GM21447 (cell line): ENCODE data around the gene PC.

Experiments used
- ATAC-seq: cut with Tn5 transposase; IDR thresholded peaks from one replicate; pipeline ENCODE4 v1.9.1; 2021; ENCODE audit not compliant: unreplicated experiment

Gene PC

DNA sequence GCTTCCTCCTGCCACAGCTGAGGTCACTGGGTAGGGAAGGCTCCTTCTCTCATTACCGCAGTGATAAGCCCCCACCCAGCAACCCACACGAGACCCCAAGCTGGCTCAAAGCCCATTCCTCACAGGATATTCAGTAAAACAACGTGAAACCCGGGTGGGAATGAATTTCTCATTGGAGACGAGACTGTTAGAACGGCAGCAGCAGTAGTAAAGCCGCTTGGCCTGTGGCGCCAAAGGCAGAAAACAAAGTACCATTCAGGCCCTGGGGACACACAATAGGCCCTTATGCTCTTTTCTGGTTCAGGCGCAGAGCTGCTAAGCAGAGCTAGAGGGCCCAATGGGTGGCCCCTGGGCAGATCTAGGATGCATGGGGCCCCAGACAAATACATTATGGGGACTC is 45.3 kb downstream of the PC start:
- ATAC-seq = no peak

- no peak for ATAC-seq
Observed at GRCh38 chr11:66912361-66912760, 45.8 kb downstream of the PC start.

- no peak for ATAC-seq
Observed at GRCh38 chr11:66910669-66911068, 47.5 kb downstream of the PC start.

DNA sequence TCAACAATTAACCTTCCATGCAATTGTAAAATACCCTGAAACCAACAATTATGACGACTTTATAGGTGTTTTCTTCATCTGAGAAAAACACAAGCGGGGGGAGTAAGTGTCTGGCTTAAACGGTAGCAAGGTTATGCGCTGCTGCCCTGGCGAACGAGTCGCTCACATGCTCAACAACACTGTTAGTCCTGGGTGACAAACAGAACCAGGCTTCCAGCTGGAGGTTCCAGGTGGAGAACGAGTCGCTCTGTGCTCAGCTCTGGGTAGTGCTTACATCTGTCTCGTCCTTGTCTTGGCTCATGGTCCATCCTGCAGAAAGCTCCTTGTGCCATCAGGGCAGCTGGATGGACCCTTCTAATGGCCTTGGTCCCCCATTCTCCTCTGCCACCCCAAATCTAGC is 48.2 kb downstream of the PC start:
- no peak for ATAC-seq

- no peak for ATAC-seq
Observed at GRCh38 chr11:66909181-66909580, 49.0 kb downstream of the PC start.

GRCh38 chr11:66907751-66908630 is 50.2 kb downstream of the PC start:
- no peak for ATAC-seq

- ATAC-seq = no peak
Observed at GRCh38 chr11:66906061-66906733, 52.0 kb downstream of the PC start.

GRCh38 chr11:66905631-66906030 is 52.6 kb downstream of the PC start:
- no peak for ATAC-seq

- no peak for ATAC-seq
Observed at GRCh38 chr11:66904981-66905521, 53.1 kb downstream of the PC start.

DNA sequence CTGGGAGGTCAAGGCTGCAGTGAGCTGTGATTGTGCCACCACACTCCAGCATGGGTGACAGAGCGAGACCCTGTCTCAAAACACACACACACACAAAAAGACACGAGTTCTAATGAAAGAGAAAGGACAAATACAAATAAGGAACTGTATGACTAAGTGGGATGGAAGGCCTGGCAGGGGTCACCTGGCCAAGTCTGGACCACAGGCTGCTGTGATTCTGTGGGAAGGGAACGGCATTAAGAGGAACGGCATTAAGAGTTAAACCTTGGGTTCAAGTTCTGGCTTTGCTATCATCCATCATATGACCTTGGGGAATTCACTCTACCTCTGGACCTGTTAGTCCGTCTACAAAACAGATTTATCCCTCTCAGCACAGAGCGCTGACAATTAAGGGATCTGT is 53.6 kb downstream of the PC start:
- no peak for ATAC-seq

GRCh38 chr11:66904055-66904454 is 54.1 kb downstream of the PC start:
- ATAC-seq = no peak

GRCh38 chr11:66902486-66903177 is 55.6 kb downstream of the PC start:
- ATAC-seq = no peak

DNA sequence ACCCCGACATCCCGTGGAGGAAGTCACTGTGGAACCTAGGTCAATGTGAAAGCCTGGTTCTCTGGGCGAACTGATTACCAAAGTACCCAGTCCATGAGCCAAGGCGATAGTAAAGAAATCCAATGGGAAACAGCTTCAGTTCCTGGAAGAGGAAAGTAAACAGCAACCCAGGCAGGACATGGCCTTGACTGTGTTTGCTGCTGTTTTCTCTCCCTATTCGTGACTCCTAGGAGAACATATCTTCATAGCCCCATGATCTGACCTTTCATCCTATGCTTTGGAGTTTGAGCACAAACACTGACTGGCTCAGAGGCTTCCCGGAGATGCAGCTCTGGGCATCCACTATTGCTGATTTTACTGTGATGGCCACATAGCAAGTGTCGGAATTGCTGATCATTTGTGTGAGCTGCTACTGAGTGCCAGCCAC is 56.2 kb downstream of the PC start:
- no peak for ATAC-seq

DNA sequence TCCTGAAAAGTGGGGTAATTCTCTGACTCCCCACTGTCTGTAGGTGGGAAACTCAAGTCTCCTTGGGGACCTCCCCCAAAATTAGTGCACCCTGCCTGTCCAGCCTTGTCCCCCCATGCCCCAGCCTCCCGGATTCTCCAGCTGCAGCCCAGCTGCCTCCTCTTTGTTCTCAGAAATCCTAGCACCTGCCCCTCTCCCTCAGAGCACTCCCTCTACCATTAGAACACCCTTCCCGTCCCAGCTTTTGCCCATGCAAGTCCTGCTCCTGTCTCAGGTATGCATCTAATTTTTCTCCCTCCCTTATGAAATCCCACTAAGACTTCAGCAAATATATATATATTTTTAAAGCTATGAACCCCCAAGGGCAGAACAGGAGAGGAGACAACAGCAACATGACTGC is 64.0 kb downstream of the PC start:
- no peak for ATAC-seq

GRCh38 chr11:66892911-66893310 is 65.3 kb downstream of the PC start:
- ATAC-seq = no peak

GRCh38 chr11:66891851-66892660 is 66.1 kb downstream of the PC start:
- no peak for ATAC-seq

DNA sequence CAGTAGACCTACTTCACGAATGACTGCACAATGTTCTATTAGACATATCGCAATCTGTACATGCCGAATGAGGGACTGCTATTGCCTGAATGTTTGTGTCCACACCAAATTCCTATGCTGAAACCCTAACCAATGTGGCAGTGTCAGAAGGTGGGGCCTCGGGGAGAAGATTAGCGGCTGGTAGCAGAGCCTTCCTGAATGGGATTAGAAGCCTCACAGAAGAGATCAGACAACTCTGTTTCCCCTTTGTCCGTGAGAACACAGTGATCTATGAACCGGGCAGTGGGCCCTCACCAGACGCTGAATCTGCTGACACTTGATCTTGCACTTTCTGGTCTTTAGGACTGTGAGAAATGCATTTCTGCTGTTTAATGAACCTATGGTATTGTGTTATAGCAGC is 68.2 kb downstream of the PC start:
- no peak for ATAC-seq

GRCh38 chr11:66888282-66888681 is 69.9 kb downstream of the PC start:
- ATAC-seq = no peak

DNA sequence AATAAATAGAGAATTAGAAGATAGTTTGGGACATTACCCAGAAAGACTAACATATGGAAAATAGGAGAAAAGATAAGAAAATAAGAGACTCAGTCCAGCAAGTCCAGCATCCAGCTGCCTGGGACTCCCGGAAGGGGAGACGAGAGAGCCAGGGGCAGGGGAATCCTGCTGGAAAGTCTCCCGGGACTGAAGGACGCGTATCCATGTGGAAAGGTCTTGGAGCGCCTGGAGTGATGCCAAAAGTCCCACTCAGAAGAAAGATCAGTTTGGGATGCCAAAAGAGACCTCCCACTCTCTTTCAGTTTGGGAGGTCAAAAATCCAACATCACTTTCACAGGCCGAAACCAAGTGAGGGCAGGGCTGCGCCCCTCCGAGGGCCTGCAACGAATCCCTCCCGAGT is 70.7 kb downstream of the PC start:
- no peak for ATAC-seq

GRCh38 chr11:66886671-66887221 is 71.4 kb downstream of the PC start:
- ATAC-seq = no peak
